ENCODE data around the gene REV3L.

The REV3L gene

DNA sequence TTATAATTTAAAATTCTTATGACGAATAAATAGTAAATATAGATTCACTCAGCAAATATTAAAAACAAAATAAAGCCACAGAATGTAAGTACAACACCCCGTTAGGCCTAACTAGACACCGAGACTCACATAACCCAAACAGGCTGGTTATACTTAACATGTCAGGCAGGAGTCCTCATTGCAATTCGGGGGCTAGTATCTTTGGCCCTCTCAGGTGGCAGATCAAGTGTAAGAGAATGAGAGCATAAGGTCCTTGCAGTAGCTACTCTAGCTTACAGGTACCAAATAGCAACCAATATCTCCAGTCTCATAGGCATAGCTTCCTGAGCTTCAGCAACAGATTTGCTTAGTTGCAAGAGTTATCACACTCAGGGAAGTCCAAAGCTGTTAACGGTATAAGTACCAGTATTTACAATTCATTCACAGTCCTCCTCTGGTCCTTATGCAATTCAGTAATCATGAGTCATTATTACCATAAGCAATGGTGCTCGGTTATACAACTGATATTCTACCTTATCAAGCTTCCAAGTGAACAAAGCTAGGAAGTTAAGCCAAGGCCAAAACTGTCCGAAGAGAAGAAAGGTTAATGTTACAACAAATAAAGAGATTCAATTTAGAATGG is 20.1 kb downstream of the REV3L start:
- Histone ChIP-seq H3K4me3 (ENCODE audit: low read depth, low read length) (no peak overlapping the region), H3K4me1 (ENCODE audit: control insufficient read depth, insufficient read depth, low read length) (no peaks in the 10 kb centered on the region), H3K9ac (ENCODE audit: low read depth, low read length) (no peak overlapping the region), H3K9me3 (ENCODE audit: control insufficient read depth, insufficient read depth, low read length) (no peaks in the 10 kb centered on the region), H3K27me3 (ENCODE audit: control insufficient read depth, insufficient read depth, low read length) (no peaks in the 10 kb centered on the region), H3K36me3 (ENCODE audit: control insufficient read depth, insufficient read depth, low read length) (no peaks in the 10 kb centered on the region)

DNA sequence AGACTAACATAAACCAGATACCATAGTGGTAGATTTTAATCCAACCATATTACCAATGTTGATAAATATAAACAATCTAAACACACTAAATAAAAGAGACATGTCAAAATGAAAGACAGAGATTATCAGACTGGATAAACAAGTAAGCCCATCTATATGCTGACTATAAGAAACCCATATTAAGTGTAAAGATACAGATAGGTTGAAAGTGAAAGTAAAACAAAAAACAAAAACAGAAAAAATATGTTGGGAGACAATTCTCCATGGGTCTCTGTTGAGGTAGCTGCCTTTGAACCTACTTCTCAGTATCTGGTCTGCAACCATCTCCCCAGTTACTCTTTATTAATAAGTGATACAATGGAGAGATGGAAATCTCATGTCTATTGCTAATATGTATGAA is 21.2 kb downstream of the REV3L start:
- no peaks in the 10 kb centered on the region for H3K4me1 ChIP-seq (ENCODE audit: control insufficient read depth, insufficient read depth, low read length)
- H3K4me3 ChIP-seq (ENCODE audit: low read depth, low read length), result no peak overlapping the region
- no peaks in the 10 kb centered on the region for H3K36me3 ChIP-seq (ENCODE audit: control insufficient read depth, insufficient read depth, low read length)
- H3K9me3 ChIP-seq (ENCODE audit: control insufficient read depth, insufficient read depth, low read length), result no peaks in the 10 kb centered on the region
- no peaks in the 10 kb centered on the region for H3K27me3 ChIP-seq (ENCODE audit: control insufficient read depth, insufficient read depth, low read length)
- no peak overlapping the region for H3K9ac ChIP-seq (ENCODE audit: low read depth, low read length)

DNA sequence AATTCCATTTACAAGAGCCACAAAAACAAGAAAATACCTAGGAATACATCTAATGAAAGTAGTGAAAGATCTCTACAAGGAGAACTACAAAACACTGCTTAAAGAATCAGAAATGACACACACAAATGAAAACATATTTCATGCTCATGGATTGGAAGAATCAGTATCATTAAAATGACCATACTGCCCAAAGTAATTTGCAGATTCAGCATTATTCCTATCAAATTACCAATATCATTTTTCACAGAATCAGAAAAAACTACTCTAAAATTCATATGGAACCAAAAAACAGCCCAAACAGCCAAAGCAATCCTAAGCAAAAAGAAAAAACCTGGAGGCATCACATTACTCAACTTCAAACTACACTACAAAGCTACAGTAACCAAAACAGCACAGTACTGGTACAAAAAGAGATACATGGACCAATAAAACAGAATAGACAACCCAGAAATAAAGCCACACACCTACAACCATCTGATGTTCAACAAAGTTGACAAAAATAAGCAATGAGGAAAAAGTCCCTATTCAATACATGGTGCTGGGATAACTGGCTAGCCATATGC is 24.3 kb downstream of the REV3L start:
- no peaks in the 10 kb centered on the region for H3K27me3 ChIP-seq (ENCODE audit: control insufficient read depth, insufficient read depth, low read length)
- H3K36me3 ChIP-seq (ENCODE audit: control insufficient read depth, insufficient read depth, low read length), result no peaks in the 10 kb centered on the region
- no peak overlapping the region for H3K4me3 ChIP-seq (ENCODE audit: low read depth, low read length)
- H3K9me3 ChIP-seq (ENCODE audit: control insufficient read depth, insufficient read depth, low read length), result no peaks in the 10 kb centered on the region
- H3K4me1 ChIP-seq (ENCODE audit: control insufficient read depth, insufficient read depth, low read length), result no peaks in the 10 kb centered on the region
- no peak overlapping the region for H3K9ac ChIP-seq (ENCODE audit: low read depth, low read length)

DNA sequence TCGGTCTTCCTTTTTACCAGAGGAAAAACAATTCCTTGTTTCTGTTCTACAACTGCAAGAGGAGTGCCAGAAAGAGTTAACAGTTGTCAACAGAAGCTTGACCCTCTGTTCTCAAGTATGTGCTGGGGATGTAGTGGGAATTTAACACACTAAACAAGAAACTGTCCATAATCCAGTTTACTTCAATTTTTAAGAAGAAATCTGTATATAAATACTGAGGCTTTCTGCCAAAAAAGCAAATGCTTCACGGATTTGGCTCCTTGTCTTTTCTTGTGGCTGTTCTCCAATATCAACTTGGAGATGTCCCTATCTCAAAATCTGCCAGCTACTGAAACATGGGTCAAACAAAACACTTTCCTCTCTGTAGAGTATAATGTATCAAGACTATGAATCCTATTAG is 26.8 kb downstream of the REV3L start:
- H3K36me3 ChIP-seq (ENCODE audit: control insufficient read depth, insufficient read depth, low read length), result no peaks in the 10 kb centered on the region
- H3K4me3 ChIP-seq (ENCODE audit: low read depth, low read length), result no peak overlapping the region
- no peaks in the 10 kb centered on the region for H3K9me3 ChIP-seq (ENCODE audit: control insufficient read depth, insufficient read depth, low read length)

DNA sequence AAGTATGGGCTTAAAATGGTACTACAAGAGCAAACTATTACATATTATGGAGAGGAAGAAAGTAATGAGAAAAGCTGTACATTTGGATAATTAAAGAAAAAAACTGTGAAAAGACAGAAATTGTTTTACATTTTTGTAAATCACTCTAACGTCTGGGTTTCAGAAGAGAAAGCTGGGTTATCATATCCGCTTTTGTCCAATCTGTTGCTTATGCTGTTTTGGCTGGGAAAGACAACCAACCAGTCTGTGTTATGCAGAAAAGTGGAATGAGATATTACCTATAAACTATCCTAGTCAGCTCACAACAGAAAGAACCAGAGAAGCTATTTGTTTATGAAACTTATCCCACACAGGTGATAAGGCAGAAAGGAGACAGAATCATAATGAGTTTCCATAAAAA is 32.4 kb downstream of the REV3L start:
- Histone ChIP-seq H3K27me3 (ENCODE audit: control insufficient read depth, insufficient read depth, low read length) (no peaks in the 10 kb centered on the region), H3K9ac (ENCODE audit: low read depth, low read length) (no peak overlapping the region), H3K4me3 (ENCODE audit: low read depth, low read length) (no peak overlapping the region), H3K4me1 (ENCODE audit: control insufficient read depth, insufficient read depth, low read length) (no peaks in the 10 kb centered on the region), H3K9me3 (ENCODE audit: control insufficient read depth, insufficient read depth, low read length) (no peaks in the 10 kb centered on the region), H3K36me3 (ENCODE audit: control insufficient read depth, insufficient read depth, low read length) (no peaks in the 10 kb centered on the region)

More for the DNA sequence above, 26.8 kb downstream of the REV3L start:
- Histone ChIP-seq H3K27me3 (ENCODE audit: control insufficient read depth, insufficient read depth, low read length) (no peaks in the 10 kb centered on the region), H3K9ac (ENCODE audit: low read depth, low read length) (no peak overlapping the region), H3K4me1 (ENCODE audit: control insufficient read depth, insufficient read depth, low read length) (no peaks in the 10 kb centered on the region)

DNA sequence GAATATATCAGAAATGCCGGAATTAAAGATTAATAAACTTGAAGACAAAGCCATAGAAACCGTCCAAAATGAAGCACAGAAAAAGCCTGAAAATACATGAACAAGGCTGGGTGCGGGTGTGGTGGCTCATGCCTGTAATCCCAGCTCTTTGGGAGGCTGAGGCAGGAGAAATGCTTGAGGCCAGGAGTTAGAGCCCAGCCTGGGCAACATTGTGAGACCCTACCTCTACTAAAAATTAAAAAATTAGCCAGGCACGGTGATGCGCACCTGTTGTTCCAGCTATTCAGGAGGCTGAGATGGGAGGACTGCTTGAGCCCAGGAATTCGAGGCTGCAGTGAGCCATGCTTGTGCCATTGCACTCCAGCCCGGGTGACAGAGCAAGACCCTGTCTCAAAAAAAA is 32.9 kb downstream of the REV3L start:
- H3K4me3 ChIP-seq (ENCODE audit: low read depth, low read length), result no peak overlapping the region
- H3K36me3 ChIP-seq (ENCODE audit: control insufficient read depth, insufficient read depth, low read length), result no peaks in the 10 kb centered on the region
- no peak overlapping the region for H3K9ac ChIP-seq (ENCODE audit: low read depth, low read length)
- H3K4me1 ChIP-seq (ENCODE audit: control insufficient read depth, insufficient read depth, low read length), result no peaks in the 10 kb centered on the region
- no peaks in the 10 kb centered on the region for H3K27me3 ChIP-seq (ENCODE audit: control insufficient read depth, insufficient read depth, low read length)
- no peaks in the 10 kb centered on the region for H3K9me3 ChIP-seq (ENCODE audit: control insufficient read depth, insufficient read depth, low read length)

DNA sequence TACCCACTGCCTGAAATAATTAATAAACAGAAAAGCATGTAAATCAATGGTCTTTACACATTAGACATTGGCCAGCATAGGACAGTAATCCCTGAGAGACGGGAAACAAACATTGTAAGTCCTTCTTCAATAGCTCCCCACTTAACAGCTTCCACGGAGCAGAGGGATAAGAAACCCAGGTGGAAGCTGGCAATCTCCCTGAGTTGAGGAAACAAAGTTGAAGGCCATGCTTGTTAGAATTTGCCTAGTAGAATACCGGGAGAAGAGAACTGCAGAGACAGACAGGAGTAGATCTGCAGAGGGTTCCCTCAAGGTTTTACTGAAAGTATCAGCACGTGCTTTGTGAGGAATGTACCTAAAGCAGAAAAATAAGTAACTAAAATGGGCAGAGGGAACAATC is 33.9 kb downstream of the REV3L start:
- H3K9ac ChIP-seq (ENCODE audit: low read depth, low read length), result no peak overlapping the region
- no peaks in the 10 kb centered on the region for H3K36me3 ChIP-seq (ENCODE audit: control insufficient read depth, insufficient read depth, low read length)
- no peaks in the 10 kb centered on the region for H3K4me1 ChIP-seq (ENCODE audit: control insufficient read depth, insufficient read depth, low read length)
- no peaks in the 10 kb centered on the region for H3K9me3 ChIP-seq (ENCODE audit: control insufficient read depth, insufficient read depth, low read length)
- no peaks in the 10 kb centered on the region for H3K27me3 ChIP-seq (ENCODE audit: control insufficient read depth, insufficient read depth, low read length)
- no peak overlapping the region for H3K4me3 ChIP-seq (ENCODE audit: low read depth, low read length)

DNA sequence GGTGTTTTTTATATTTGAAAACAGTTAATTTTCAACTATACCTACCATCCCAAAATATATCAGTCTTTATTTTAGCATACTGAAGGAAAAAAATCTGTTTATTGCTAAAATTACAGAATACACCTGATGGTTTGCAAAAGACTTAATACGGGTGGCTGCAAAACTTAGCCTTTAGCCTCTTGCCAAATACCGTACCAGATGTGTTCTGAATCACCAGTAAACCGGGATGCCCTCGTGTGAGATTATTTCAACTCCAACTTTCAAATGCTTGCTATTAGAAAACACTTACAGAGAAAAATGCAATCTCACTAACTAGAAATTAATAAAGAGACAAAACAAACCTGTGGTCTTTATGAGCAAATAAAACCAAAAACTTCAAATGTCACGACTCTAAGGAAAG is 36.0 kb downstream of the REV3L start:
- Histone ChIP-seq H3K4me1 (ENCODE audit: control insufficient read depth, insufficient read depth, low read length) (no peaks in the 10 kb centered on the region), H3K36me3 (ENCODE audit: control insufficient read depth, insufficient read depth, low read length) (no peaks in the 10 kb centered on the region), H3K9ac (ENCODE audit: low read depth, low read length) (no peak overlapping the region), H3K9me3 (ENCODE audit: control insufficient read depth, insufficient read depth, low read length) (no peaks in the 10 kb centered on the region), H3K27me3 (ENCODE audit: control insufficient read depth, insufficient read depth, low read length) (no peaks in the 10 kb centered on the region), H3K4me3 (ENCODE audit: low read depth, low read length) (no peak overlapping the region)

DNA sequence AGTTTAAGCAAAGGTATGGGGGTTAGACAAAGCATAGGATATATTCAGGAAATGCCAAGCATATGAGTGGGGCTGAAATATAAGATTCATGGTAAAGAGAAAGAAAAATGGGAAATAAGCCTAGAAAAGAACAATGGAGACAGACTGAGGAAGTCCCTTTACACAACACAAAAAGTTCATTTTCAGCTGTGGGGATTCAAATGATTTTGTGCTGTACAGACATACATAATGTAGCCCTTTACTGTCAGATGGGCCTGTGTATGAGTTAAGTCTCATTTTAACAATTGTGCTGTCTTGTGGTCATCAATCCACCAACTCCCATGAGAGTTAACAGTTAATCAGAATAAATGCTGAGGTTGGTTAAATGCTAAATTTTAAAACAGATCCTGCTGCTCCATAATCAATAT is 37.2 kb downstream of the REV3L start:
- no peak overlapping the region for H3K4me3 ChIP-seq (ENCODE audit: low read depth, low read length)
- H3K4me1 ChIP-seq (ENCODE audit: control insufficient read depth, insufficient read depth, low read length), result no peaks in the 10 kb centered on the region
- H3K9me3 ChIP-seq (ENCODE audit: control insufficient read depth, insufficient read depth, low read length), result no peaks in the 10 kb centered on the region
- no peaks in the 10 kb centered on the region for H3K27me3 ChIP-seq (ENCODE audit: control insufficient read depth, insufficient read depth, low read length)
- no peaks in the 10 kb centered on the region for H3K36me3 ChIP-seq (ENCODE audit: control insufficient read depth, insufficient read depth, low read length)
- H3K9ac ChIP-seq (ENCODE audit: low read depth, low read length), result no peak overlapping the region

DNA sequence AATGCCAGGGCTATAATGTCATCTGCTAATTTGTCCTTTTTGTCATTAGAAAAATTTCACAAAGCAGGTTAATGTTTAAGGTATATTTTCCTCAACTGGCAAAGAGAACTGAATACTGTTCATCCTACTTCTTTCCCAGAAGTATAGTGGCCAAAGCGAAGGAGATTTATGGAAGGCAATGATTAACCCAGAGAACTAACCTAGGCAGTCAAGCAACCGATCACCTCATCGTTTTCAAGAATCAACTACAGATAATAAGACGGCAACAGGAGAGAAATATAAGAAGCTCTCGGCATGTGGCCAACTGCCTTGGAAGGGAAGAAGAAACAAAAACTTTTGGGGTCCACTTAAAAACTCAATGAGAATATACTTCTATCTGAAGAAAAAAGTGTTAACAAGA is 38.2 kb downstream of the REV3L start:
- Histone ChIP-seq H3K36me3 (ENCODE audit: control insufficient read depth, insufficient read depth, low read length) (no peaks in the 10 kb centered on the region), H3K9ac (ENCODE audit: low read depth, low read length) (no peak overlapping the region), H3K4me1 (ENCODE audit: control insufficient read depth, insufficient read depth, low read length) (no peaks in the 10 kb centered on the region), H3K27me3 (ENCODE audit: control insufficient read depth, insufficient read depth, low read length) (no peaks in the 10 kb centered on the region), H3K4me3 (ENCODE audit: low read depth, low read length) (no peak overlapping the region), H3K9me3 (ENCODE audit: control insufficient read depth, insufficient read depth, low read length) (no peaks in the 10 kb centered on the region)

DNA sequence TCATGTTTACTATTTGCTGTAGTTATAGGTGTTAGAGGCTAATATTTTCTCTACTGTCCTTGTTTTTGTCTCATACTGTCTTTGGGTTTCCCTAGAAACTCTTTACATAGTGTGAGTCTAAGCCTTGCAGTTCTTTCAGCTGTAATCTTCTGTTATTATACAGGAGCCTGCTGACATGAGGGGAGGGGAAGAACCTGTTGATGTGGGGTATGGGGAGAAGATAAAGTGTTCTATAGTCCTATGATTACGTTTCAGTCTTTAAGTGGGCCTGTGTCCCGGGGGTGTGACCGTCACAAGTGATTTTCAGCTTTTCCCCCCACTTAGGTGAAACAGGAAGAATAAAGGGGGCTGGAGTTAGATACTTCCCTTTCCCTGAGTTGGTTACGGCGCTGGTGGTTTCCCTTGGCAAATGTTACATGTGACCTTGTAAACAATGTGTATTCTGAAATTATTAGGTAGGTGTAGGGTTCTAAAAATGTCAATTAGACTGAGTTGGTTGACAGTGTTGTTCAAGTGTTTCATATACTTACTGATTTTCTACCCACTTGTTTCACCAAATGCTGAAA is 41.3 kb downstream of the REV3L start:
- Histone ChIP-seq H3K36me3 (ENCODE audit: control insufficient read depth, insufficient read depth, low read length) (no peaks in the 10 kb centered on the region), H3K9ac (ENCODE audit: low read depth, low read length) (no peak overlapping the region), H3K4me1 (ENCODE audit: control insufficient read depth, insufficient read depth, low read length) (no peaks in the 10 kb centered on the region), H3K9me3 (ENCODE audit: control insufficient read depth, insufficient read depth, low read length) (no peaks in the 10 kb centered on the region), H3K27me3 (ENCODE audit: control insufficient read depth, insufficient read depth, low read length) (no peaks in the 10 kb centered on the region), H3K4me3 (ENCODE audit: low read depth, low read length) (no peak overlapping the region)

DNA sequence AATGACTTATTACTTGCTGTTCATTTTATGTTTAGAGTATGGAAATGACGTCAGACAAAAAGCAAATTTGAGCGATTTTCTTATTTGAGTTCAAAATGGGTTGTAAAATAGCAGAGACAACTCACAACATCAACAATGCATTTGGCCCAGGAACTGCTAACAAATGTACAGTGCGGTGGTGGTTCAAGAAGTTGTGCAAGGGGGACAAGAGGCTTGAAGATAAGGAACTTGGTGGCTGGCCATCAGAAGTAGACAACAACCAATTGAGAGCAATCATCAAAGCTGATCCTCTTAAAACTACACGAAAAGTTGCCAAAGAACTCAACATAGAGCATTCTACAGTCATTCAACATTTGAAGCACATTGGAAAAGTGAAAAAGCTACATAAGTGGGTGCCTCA is 43.8 kb downstream of the REV3L start:
- Histone ChIP-seq H3K4me1 (ENCODE audit: control insufficient read depth, insufficient read depth, low read length) (no peaks in the 10 kb centered on the region), H3K36me3 (ENCODE audit: control insufficient read depth, insufficient read depth, low read length) (no peaks in the 10 kb centered on the region), H3K27me3 (ENCODE audit: control insufficient read depth, insufficient read depth, low read length) (no peaks in the 10 kb centered on the region), H3K9me3 (ENCODE audit: control insufficient read depth, insufficient read depth, low read length) (no peaks in the 10 kb centered on the region), H3K4me3 (ENCODE audit: low read depth, low read length) (no peak overlapping the region), H3K9ac (ENCODE audit: low read depth, low read length) (no peak overlapping the region)

Data from iPS-15b (cell line).